ENCODE results near the gene PGPEP1.

Gene PGPEP1

DNA sequence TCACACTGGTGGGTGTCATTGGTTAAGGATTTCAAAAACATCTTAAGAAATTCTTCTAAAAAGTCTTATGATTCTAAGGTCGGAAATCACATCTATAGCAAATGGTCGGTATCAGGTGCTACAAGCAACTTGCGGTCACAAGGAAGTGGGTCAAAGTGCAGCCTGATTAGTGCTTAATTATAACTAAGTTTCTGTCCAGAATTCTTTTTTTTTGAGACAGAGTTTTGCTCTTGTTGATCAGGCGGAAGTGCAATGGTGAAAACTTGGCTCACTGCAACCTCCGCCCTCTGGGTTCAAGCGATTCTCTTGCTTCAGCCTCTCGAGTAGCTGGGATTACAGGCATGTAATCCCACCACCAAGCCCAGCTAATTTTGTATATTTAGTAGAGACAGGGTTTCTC lies 44.4 kb downstream of the PGPEP1 start:
- no peak overlapping the region for H4K8ac ChIP-seq (ENCODE audit: low read depth, low read length)
- H3K36me3 ChIP-seq (ENCODE audit: control insufficient read depth in 1 of 2, insufficient read depth in 2 of 2, low read length in 2 of 2), result peaks cover 0 to 5% of the 10 kb centered on the region in 2 experiments
- H3K27me3 ChIP-seq (ENCODE audit: insufficient read depth, low read length), result peaks cover 3% of the 10 kb centered on the region
- no peak overlapping the region for H2AFZ ChIP-seq (ENCODE audit: insufficient read depth, low read length, poor library complexity)
- no peak overlapping the region for H2BK5ac ChIP-seq (ENCODE audit: low read depth, low read length, poor library complexity)
- H3K79me1 ChIP-seq (ENCODE audit: low read length), result peaks cover 20% of the 10 kb centered on the region
- no peak overlapping the region for H3K4ac ChIP-seq (ENCODE audit: low read depth, low read length)
- no peak overlapping the region for H2BK120ac ChIP-seq (ENCODE audit: insufficient read depth, low read length, poor library complexity)
- H4K91ac ChIP-seq (ENCODE audit: low read depth, low read length), result no peak overlapping the region
- H3K14ac ChIP-seq (ENCODE audit: low read length), result no peak overlapping the region
- no peak overlapping the region for H3K23ac ChIP-seq (ENCODE audit: low read length)
- H3K4me3 ChIP-seq (ENCODE audit: low read depth, low read length), result no peak overlapping the region
- H3K9ac ChIP-seq (ENCODE audit: low read length), result no peak overlapping the region
- no peak overlapping the region for H3K4me2 ChIP-seq (ENCODE audit: low read length)
- H3K9me3 ChIP-seq (ENCODE audit: insufficient read depth, low read depth, low read length), result peaks cover 2% of the 10 kb centered on the region
- H3K4me1 ChIP-seq (ENCODE audit: control insufficient read depth in 1 of 2, insufficient read depth in 2 of 2, low read length in 2 of 2), result peaks cover 22 to 26% of the 10 kb centered on the region in 2 experiments
- peak in 1 of 2 donors; percentile 53 for DNase-seq
- no peak overlapping the region for H2AK5ac ChIP-seq (ENCODE audit: low read length)
- H3K79me2 ChIP-seq (ENCODE audit: control insufficient read depth, insufficient read depth, low read length, poor library complexity), result peaks cover 3% of the 10 kb centered on the region
- H2BK12ac ChIP-seq (ENCODE audit: low read length), result no peak overlapping the region
- no peak overlapping the region for H4K12ac ChIP-seq (ENCODE audit: low read depth, low read length)
- no peak overlapping the region for H3K18ac ChIP-seq (ENCODE audit: low read length)
- WGBS (ENCODE audit: extremely low coverage, insufficient coverage, insufficient read length), result no CpG with 5 or more reads among the region's 7 CpGs
- no peak overlapping the region for H3K27ac ChIP-seq (ENCODE audit: low read depth, low read length)

- Histone ChIP-seq H3K79me1 (ENCODE audit: low read length) (peaks cover 18% of the 10 kb centered on the region), H2AK5ac (ENCODE audit: low read length) (no peak overlapping the region), H2AFZ (ENCODE audit: insufficient read depth, low read length, poor library complexity) (no peak overlapping the region), H4K8ac (ENCODE audit: low read depth, low read length) (no peak overlapping the region), H2BK120ac (ENCODE audit: insufficient read depth, low read length, poor library complexity) (peak overlapping the region; percentile 36), H3K4me2 (ENCODE audit: low read length) (no peak overlapping the region), H2BK5ac (ENCODE audit: low read depth, low read length, poor library complexity) (no peak overlapping the region), H3K36me3 (ENCODE audit: control insufficient read depth in 1 of 2, insufficient read depth in 2 of 2, low read length in 2 of 2) (peaks cover 0 to 5% of the 10 kb centered on the region in 2 experiments), H3K4me1 (ENCODE audit: control insufficient read depth in 1 of 2, insufficient read depth in 2 of 2, low read length in 2 of 2) (peaks cover 21 to 26% of the 10 kb centered on the region in 2 experiments), H3K9ac (ENCODE audit: low read length) (no peak overlapping the region), H3K27me3 (ENCODE audit: insufficient read depth, low read length) (peaks cover 3% of the 10 kb centered on the region), H3K4me3 (ENCODE audit: low read depth, low read length) (no peak overlapping the region), H4K91ac (ENCODE audit: low read depth, low read length) (no peak overlapping the region), H3K23ac (ENCODE audit: low read length) (no peak overlapping the region), H3K79me2 (ENCODE audit: control insufficient read depth, insufficient read depth, low read length, poor library complexity) (peaks cover 3% of the 10 kb centered on the region), H3K14ac (ENCODE audit: low read length) (peak overlapping the region; percentile 16), H3K18ac (ENCODE audit: low read length) (no peak overlapping the region), H3K9me3 (ENCODE audit: insufficient read depth, low read depth, low read length) (peaks cover 2% of the 10 kb centered on the region), H3K4ac (ENCODE audit: low read depth, low read length) (no peak overlapping the region), H2BK12ac (ENCODE audit: low read length) (peak overlapping the region; percentile 89), H3K27ac (ENCODE audit: low read depth, low read length) (peak overlapping the region; percentile 22), H4K12ac (ENCODE audit: low read depth, low read length) (no peak overlapping the region)
- no CpG with 5 or more reads among the region's 3 CpGs for WGBS (ENCODE audit: extremely low coverage, insufficient coverage, insufficient read length)
- no peak for DNase-seq
Observed at GRCh38 chr19:18385359-18385674, 44.9 kb downstream of the PGPEP1 start.

DNA sequence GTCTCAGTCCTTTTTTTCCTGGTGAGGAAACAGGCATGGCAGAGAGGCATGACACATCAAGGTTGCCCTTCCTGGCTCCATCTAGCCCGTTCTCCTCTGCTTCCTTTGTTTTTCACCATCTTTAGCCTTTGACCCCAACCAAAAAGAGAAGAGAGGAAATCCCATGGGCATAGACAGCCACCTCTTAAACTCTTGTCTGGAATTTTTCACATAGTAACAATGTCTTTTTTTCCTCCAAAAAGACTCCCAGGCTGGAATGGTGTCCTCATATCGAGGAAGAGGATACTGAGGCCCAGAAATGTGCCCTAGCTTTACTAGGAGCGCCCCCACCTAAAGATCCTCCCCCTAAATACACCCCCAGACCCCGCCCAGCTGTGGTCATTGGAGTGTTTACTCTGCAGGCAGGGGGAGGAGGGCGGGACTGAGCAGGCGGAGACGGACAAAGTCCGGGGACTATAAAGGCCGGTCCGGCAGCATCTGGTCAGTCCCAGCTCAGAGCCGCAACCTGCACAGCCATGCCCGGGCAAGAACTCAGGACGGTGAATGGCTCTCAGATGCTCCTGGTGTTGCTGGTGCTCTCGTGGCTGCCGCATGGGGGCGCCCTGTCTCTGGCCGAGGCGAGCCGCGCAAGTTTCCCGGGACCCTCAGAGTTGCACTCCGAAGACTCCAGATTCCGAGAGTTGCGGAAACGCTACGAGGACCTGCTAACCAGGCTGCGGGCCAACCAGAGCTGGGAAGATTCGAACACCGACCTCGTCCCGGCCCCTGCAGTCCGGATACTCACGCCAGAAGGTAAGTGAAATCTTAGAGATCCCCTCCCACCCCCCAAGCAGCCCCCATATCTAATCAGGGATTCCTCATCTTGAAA lies 45.5 kb downstream of the PGPEP1 start, which contains the start of gene GDF15:
Gene GDF15, plus strand, starts transcription at position 484 of the 868 bp plus-strand sequence. Its CDS starts 32 bp downstream, at position 516.
- Histone ChIP-seq H2BK12ac (ENCODE audit: low read length) (peak within 1 kb of the TSS; percentile 89), H3K27me3 (ENCODE audit: insufficient read depth, low read length) (peaks cover 3% of the 10 kb centered on the region), H3K79me2 (ENCODE audit: control insufficient read depth, insufficient read depth, low read length, poor library complexity) (peaks cover 3% of the 10 kb centered on the region), H3K14ac (ENCODE audit: low read length) (peak within 1 kb of the TSS; percentile 35), H3K4me1 (ENCODE audit: control insufficient read depth in 1 of 2, insufficient read depth in 2 of 2, low read length in 2 of 2) (peaks cover 19 to 26% of the 10 kb centered on the region in 2 experiments), H4K8ac (ENCODE audit: low read depth, low read length) (no peak within 1 kb of the TSS), H3K18ac (ENCODE audit: low read length) (peak within 1 kb of the TSS; percentile 3), H3K4me3 (ENCODE audit: low read depth, low read length) (no peak within 1 kb of the TSS), H3K4me2 (ENCODE audit: low read length) (no peak within 1 kb of the TSS), H3K27ac (ENCODE audit: low read depth, low read length) (peak within 1 kb of the TSS; percentile 22), H2AK5ac (ENCODE audit: low read length) (no peak within 1 kb of the TSS), H3K79me1 (ENCODE audit: low read length) (peaks cover 16% of the 10 kb centered on the region), H2BK120ac (ENCODE audit: insufficient read depth, low read length, poor library complexity) (peak within 1 kb of the TSS; percentile 36), H3K23ac (ENCODE audit: low read length) (no peak within 1 kb of the TSS), H4K12ac (ENCODE audit: low read depth, low read length) (no peak within 1 kb of the TSS), H4K91ac (ENCODE audit: low read depth, low read length) (peak within 1 kb of the TSS; percentile 50), H2AFZ (ENCODE audit: insufficient read depth, low read length, poor library complexity) (no peak within 1 kb of the TSS), H3K9me3 (ENCODE audit: insufficient read depth, low read depth, low read length) (peaks cover 2% of the 10 kb centered on the region), H3K36me3 (ENCODE audit: control insufficient read depth in 1 of 2, insufficient read depth in 2 of 2, low read length in 2 of 2) (peaks cover 0 to 5% of the 10 kb centered on the region in 2 experiments), H2BK5ac (ENCODE audit: low read depth, low read length, poor library complexity) (no peak within 1 kb of the TSS), H3K9ac (ENCODE audit: low read length) (no peak within 1 kb of the TSS), H3K4ac (ENCODE audit: low read depth, low read length) (peak within 1 kb of the TSS; percentile 4)
- DNase-seq, result peak; percentile 87 to 94
- no CpG with 5 or more reads among the region's 33 CpGs for WGBS (ENCODE audit: extremely low coverage, insufficient coverage, insufficient read length)

- H3K36me3 ChIP-seq (ENCODE audit: control insufficient read depth in 1 of 2, insufficient read depth in 2 of 2, low read length in 2 of 2), result peaks cover 0 to 5% of the 10 kb centered on the region in 2 experiments
- peaks cover 3% of the 10 kb centered on the region for H3K79me2 ChIP-seq (ENCODE audit: control insufficient read depth, insufficient read depth, low read length, poor library complexity)
- H2BK5ac ChIP-seq (ENCODE audit: low read depth, low read length, poor library complexity), result no peak overlapping the region
- peaks cover 2% of the 10 kb centered on the region for H3K9me3 ChIP-seq (ENCODE audit: insufficient read depth, low read depth, low read length)
- H4K91ac ChIP-seq (ENCODE audit: low read depth, low read length), result no peak overlapping the region
- no CpG with 5 or more reads among the region's 14 CpGs for WGBS (ENCODE audit: extremely low coverage, insufficient coverage, insufficient read length)
- no peak overlapping the region for H3K4me2 ChIP-seq (ENCODE audit: low read length)
- no peak overlapping the region for H3K23ac ChIP-seq (ENCODE audit: low read length)
- H3K18ac ChIP-seq (ENCODE audit: low read length), result peak overlapping the region; percentile 3
- no peak overlapping the region for H2BK12ac ChIP-seq (ENCODE audit: low read length)
- no peak for DNase-seq
- no peak overlapping the region for H2BK120ac ChIP-seq (ENCODE audit: insufficient read depth, low read length, poor library complexity)
- H4K12ac ChIP-seq (ENCODE audit: low read depth, low read length), result no peak overlapping the region
- no peak overlapping the region for H3K9ac ChIP-seq (ENCODE audit: low read length)
- H3K4ac ChIP-seq (ENCODE audit: low read depth, low read length), result peak overlapping the region; percentile 4
- H3K27ac ChIP-seq (ENCODE audit: low read depth, low read length), result no peak overlapping the region
- peak overlapping the region; percentile 2 for H3K14ac ChIP-seq (ENCODE audit: low read length)
- no peak overlapping the region for H2AK5ac ChIP-seq (ENCODE audit: low read length)
- H3K4me1 ChIP-seq (ENCODE audit: control insufficient read depth in 1 of 2, insufficient read depth in 2 of 2, low read length in 2 of 2), result peaks cover 18 to 26% of the 10 kb centered on the region in 2 experiments
- H2AFZ ChIP-seq (ENCODE audit: insufficient read depth, low read length, poor library complexity), result no peak overlapping the region
- peaks cover 3% of the 10 kb centered on the region for H3K27me3 ChIP-seq (ENCODE audit: insufficient read depth, low read length)
- H4K8ac ChIP-seq (ENCODE audit: low read depth, low read length), result no peak overlapping the region
- no peak overlapping the region for H3K4me3 ChIP-seq (ENCODE audit: low read depth, low read length)
- peaks cover 16% of the 10 kb centered on the region for H3K79me1 ChIP-seq (ENCODE audit: low read length)
Observed at GRCh38 chr19:18386543-18387271, 46.3 kb downstream of the PGPEP1 start.
